T-helper 1 cell treated with Interleukin-12 subunit alpha and Interleukin-12 subunit beta and Interleukin-4 antibody, amounts not matched to agents 30 μg/mL and 1 μg/mL, for 36 hours (primary cell): ENCODE data around the gene NF2.

ENCODE experiments used
- H3K27ac Mint-ChIP-seq: one replicate; pipeline ENCODE4 v1.8.0; 2021; ENCODE audit warnings: mild to moderate bottlenecking, mixed read lengths
- H3K27me3 Mint-ChIP-seq: one replicate; pipeline ENCODE4 v1.8.0; 2021; ENCODE audit warnings: low read depth, mixed read lengths
- H3K36me3 Mint-ChIP-seq: one replicate; pipeline ENCODE4 v1.8.0; 2021; ENCODE audit warnings: low read depth, mixed read lengths
- H3K4me1 Mint-ChIP-seq: one replicate; pipeline ENCODE4 v1.8.0; 2021; ENCODE audit warnings: low read depth, mixed read lengths
- H3K4me3 Mint-ChIP-seq: one replicate; pipeline ENCODE4 v1.8.0; 2021; ENCODE audit warnings: mild to moderate bottlenecking, moderate library complexity, mixed read lengths
- H3K9me3 Mint-ChIP-seq: one replicate; pipeline ENCODE4 v1.8.0; 2021; ENCODE audit warnings: mixed read lengths

The NF2 gene

DNA sequence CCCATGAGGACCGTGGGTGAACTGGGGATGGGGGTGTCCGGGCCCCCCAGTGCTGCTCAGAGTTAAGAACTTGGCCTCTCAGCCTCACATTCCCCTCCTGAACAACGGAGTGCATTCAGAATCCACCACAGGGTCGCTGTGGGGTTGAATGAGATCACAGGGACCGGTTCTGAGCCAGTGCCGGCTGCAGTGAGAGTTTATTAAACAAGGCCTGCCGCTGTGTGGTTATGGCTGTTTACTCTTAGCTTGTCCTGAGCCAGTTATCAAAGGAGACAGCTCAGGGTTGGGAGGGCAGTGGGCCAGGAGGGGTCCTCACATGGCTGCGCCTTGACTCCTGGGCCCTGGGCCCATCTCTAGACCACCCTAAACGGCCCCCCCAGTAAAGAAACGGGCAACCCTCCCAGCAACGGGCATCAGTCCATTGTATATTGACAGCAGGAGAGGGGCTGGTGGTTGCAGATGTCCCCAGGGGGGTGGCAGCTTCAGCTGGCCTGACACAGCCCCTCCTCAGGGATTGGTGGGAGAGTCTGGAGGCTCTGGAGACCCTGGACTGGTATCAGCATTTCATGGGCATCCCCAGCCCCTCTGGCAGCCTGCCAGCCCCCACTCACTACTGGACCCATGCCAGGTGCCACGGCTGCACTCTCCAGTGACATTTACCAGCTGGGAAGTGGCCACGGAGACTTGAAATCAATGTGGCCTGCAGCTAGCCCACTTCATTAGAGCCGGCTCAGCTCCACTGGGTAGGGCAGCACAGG lies 101.3 kb downstream of the NF2 start:
- no peak overlapping the region for H3K27ac Mint-ChIP-seq
- H3K36me3 Mint-ChIP-seq: no peaks in the 10 kb centered on the region
- H3K9me3 Mint-ChIP-seq: no peaks in the 10 kb centered on the region
- H3K27me3 Mint-ChIP-seq: peaks cover 3% of the 10 kb centered on the region
- no peak overlapping the region for H3K4me3 Mint-ChIP-seq
- peaks cover 16% of the 10 kb centered on the region for H3K4me1 Mint-ChIP-seq

DNA sequence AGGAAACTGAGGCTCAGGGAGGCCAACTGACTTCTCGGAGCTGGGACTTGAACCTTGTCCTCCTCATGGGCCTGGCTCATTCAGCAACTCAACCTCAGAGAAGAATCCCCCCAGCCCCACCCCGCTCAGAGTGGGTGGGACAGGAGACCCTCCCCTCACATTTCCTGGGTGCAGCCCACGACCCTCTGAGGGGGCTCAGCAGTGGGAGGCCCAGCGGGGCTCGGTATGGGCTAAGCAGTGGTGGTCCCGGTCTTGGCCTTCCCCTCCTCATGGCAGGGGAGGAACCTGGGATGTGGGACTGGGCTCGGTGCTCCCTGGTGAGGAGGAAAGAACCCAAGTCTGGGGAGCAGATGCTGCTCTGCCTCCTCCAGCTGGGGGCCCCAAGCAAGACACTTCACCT lies 102.2 kb downstream of the NF2 start:
- Mint-ChIP-seq H3K4me3 (no peak overlapping the region), H3K9me3 (no peaks in the 10 kb centered on the region), H3K4me1 (peaks cover 11% of the 10 kb centered on the region), H3K36me3 (no peaks in the 10 kb centered on the region), H3K27ac (no peak overlapping the region), H3K27me3 (peaks cover 3% of the 10 kb centered on the region)

DNA sequence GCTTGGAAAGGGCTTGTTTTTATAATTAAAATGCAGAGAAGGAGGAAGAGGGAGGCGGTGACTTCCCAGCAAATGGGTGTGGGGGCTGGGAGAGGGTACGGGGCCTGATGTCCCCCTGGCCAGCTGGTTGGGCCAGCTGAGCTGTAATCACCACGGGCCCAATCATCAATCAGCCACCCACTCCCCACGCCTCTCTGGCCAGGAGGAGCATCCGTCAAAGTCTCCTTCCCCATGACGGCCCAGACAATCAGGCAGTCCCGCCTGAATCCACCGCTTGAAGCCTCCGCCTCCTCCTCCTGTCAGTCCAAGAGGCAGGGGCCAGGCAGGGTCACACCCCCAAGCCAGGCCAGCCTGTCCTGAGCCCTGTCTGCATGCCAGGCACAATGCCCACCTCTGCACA lies 103.1 kb downstream of the NF2 start:
- no peak overlapping the region for H3K4me3 Mint-ChIP-seq
- H3K36me3 Mint-ChIP-seq: no peaks in the 10 kb centered on the region
- H3K27ac Mint-ChIP-seq: no peak overlapping the region
- peaks cover 3% of the 10 kb centered on the region for H3K27me3 Mint-ChIP-seq
- peaks cover 3% of the 10 kb centered on the region for H3K4me1 Mint-ChIP-seq
- H3K9me3 Mint-ChIP-seq: no peaks in the 10 kb centered on the region

DNA sequence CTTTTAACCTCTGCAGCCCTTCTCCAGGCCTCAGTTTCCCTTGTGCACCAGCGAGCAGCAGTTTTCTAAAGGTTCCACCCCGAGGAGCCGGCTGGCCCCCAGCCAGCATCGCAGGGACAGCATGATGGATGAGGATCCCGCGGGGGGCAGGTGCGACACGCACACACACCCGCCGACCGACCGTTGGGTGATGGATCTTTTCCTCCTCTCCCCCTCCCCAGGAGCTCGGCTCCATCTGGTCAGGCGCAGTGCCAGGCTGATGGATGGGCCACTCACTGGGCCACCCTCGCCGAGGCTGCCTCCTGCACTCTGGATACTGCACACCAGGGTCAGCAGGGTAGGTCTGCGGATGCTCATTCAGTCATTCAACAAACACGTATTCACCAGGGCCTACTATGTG lies 103.6 kb downstream of the NF2 start:
- no peaks in the 10 kb centered on the region for H3K9me3 Mint-ChIP-seq
- no peak overlapping the region for H3K27ac Mint-ChIP-seq
- peaks cover 4% of the 10 kb centered on the region for H3K27me3 Mint-ChIP-seq
- no peak overlapping the region for H3K4me3 Mint-ChIP-seq
- H3K4me1 Mint-ChIP-seq: peaks cover 2% of the 10 kb centered on the region
- no peaks in the 10 kb centered on the region for H3K36me3 Mint-ChIP-seq

DNA sequence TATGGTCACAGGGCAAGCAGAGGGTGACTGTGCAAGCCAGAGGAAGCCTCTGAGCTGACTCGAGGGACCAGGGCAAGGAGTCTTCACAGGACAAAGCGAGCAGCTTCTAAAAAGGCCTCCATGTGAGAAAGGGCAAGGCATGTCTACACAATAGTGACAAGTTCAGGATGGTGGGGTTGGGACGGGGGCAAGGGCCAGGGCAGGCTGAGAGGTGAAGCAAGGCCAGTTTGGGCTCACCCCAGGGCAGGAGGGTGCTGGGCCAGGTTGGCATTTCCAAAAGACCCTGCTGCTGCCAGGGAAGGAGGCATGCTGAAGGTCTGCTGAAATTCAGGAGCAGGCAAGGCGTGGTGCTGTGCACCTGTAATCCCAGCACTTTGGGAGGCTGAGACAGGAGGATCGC lies 104.0 kb downstream of the NF2 start:
- no peak overlapping the region for H3K27ac Mint-ChIP-seq
- H3K4me3 Mint-ChIP-seq: no peak overlapping the region
- H3K9me3 Mint-ChIP-seq: no peaks in the 10 kb centered on the region
- H3K27me3 Mint-ChIP-seq: peaks cover 6% of the 10 kb centered on the region
- peaks cover 2% of the 10 kb centered on the region for H3K4me1 Mint-ChIP-seq
- H3K36me3 Mint-ChIP-seq: no peaks in the 10 kb centered on the region

DNA sequence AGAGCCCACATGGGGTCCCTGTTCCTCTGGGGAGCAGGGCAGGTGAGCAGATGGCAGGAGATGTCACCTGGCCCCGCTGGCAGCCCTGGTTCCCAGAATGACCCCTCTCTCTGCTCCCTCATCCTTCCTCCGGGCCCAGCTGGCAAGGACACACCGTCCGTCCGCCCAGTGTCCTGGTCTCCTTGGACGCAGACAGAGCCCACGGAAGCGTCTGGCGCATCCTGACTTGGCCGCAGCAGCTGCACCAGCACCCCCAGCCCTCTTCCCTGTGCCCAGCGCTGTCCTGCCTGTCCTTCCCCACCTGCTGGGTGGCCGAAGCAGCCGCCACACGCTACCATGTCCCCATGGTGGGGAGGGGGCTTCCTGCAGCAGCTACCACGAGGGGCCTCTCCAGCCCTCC lies 106.8 kb downstream of the NF2 start:
- H3K27ac Mint-ChIP-seq: no peak overlapping the region
- peaks cover 6% of the 10 kb centered on the region for H3K27me3 Mint-ChIP-seq
- H3K9me3 Mint-ChIP-seq: no peaks in the 10 kb centered on the region
- no peak overlapping the region for H3K4me3 Mint-ChIP-seq
- no peaks in the 10 kb centered on the region for H3K4me1 Mint-ChIP-seq
- H3K36me3 Mint-ChIP-seq: no peaks in the 10 kb centered on the region

DNA sequence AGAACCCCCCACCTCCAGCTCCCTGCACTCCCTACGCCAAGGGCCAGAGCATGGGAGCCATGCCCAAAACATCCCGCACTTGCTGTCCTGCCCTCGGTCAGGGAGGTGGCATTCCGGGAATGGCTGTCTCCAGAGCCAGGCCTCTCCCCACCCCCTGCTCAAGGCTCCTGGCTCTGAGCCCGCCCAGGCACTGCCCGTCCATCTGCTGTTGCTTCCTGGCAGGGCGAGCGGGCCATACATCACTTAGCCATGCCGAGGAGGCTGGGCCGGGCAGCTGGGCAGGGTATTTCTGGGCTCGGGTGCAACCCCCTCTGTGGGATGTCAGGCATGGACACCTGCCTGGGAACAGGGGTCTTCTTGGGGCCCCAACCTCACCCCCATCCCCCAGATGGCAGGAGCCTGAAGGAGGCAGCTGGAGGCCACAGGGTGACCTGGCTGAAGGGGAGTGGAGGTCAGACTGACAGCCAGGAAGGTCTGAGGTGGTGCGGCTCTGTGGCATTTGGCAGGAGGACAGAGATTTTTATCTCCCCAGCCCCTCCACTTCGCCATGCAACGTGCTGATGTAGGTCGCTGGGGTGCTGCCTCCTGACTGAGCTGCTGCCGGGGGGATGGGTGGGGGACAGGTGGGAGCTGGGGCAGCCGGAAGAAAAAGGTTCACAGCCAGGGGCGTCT lies 107.6 kb downstream of the NF2 start:
- H3K27me3 Mint-ChIP-seq: peaks cover 6% of the 10 kb centered on the region
- no peak overlapping the region for H3K4me3 Mint-ChIP-seq

DNA sequence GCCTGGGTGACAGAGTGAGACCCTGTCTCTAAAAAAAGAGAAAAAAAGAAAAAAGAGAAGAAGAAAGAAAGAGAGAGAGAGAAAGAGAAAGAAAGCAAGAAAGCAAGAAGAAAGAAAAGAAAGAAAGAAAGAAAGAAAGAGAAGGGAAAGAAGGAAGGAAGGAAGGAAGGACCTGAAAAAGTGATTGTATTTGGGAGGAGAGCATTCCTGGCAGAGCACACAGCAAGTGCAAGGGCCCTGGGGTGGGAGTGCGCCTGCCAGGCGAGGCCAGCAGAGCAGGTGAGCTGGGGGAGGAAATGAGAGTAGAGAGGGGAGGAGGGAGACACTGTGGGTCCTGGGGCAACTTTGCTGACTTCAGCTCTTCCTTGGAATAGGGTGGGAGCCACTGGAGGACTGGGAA lies 108.7 kb downstream of the NF2 start:
- Mint-ChIP-seq H3K36me3 (no peaks in the 10 kb centered on the region), H3K27me3 (peaks cover 14% of the 10 kb centered on the region), H3K9me3 (no peaks in the 10 kb centered on the region), H3K4me1 (peaks cover 3% of the 10 kb centered on the region), H3K4me3 (no peak overlapping the region), H3K27ac (no peak overlapping the region)

More for the DNA sequence above, 107.6 kb downstream of the NF2 start:
- Mint-ChIP-seq H3K9me3 (no peaks in the 10 kb centered on the region), H3K27ac (no peak overlapping the region), H3K36me3 (no peaks in the 10 kb centered on the region), H3K4me1 (no peaks in the 10 kb centered on the region)

DNA sequence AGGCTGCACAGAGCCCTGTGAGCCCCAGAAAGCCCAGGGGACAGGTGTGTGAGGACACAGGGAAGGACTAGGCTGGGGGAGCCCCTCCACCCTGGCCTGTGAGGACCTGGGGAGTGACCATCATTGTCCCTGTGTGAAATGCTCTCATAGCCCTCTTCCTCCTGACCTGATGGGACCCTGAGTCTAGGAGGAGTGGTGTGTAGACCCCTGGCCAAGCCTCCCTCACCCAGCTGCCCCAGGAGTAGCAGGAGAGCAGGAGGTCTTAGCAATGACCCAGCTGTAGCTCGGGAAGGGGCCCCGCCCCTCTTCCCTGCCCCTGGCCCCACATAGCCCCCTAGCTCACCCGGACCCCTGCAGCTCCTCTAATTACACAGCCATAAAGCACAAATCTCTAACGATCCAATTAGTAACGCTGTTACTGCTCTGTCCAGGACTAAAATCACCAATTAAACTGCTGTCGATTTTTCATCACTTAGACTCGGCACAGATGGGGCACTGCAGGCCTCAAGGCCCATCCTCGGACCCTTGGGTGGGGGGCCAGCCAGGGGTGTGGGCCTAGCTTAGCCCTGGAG lies 109.8 kb downstream of the NF2 start:
- Mint-ChIP-seq H3K4me1 (peaks cover 3% of the 10 kb centered on the region), H3K27me3 (peaks cover 21% of the 10 kb centered on the region), H3K36me3 (no peaks in the 10 kb centered on the region), H3K27ac (no peak overlapping the region), H3K4me3 (no peak overlapping the region), H3K9me3 (no peaks in the 10 kb centered on the region)

DNA sequence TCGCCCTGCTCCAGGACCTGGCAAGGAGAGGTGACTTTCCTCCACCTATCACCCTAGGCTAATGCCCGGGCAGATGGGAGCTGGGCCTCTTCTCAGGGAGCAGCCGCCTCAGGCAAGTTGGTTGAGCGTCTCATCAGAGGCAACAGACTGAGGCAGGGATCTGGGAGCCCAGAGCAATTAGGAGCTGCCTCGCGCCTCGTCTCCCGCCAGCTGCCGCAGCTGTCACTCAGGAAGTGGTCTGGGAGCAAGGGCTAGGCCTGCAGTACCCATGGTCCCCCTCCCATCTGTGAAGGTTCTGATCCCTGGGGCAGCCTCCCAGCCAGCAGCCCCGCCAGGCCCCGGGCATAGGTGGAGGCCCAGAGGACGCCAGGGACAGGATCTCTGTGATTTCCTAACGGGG lies 111.8 kb downstream of the NF2 start:
- H3K27me3 Mint-ChIP-seq: peaks cover 35% of the 10 kb centered on the region
- peaks cover 3% of the 10 kb centered on the region for H3K4me1 Mint-ChIP-seq
- no peak overlapping the region for H3K4me3 Mint-ChIP-seq
- no peak overlapping the region for H3K27ac Mint-ChIP-seq
- H3K9me3 Mint-ChIP-seq: no peaks in the 10 kb centered on the region
- H3K36me3 Mint-ChIP-seq: no peaks in the 10 kb centered on the region

DNA sequence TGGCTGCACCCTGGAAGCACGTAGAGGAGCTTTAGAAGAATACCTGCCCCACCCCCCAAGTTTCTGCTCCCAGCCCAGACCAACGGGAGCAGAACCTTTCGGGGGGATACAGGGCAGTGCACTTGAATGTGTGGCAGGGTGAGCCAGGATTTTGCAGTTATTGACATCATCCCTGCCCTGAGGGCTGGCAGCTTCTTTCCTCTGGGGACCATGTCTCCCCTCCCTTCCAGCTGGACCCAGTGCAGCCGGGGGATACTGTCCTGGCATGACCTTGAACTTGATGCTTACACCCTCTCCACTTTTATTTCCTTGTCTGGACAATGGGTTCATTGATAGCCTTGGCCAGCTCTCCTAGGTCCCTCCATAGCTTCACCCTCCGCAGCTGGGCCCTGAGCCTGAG lies 112.3 kb downstream of the NF2 start:
- Mint-ChIP-seq H3K9me3 (no peaks in the 10 kb centered on the region), H3K27me3 (peaks cover 35% of the 10 kb centered on the region), H3K36me3 (no peaks in the 10 kb centered on the region), H3K4me1 (peaks cover 3% of the 10 kb centered on the region), H3K27ac (no peak overlapping the region), H3K4me3 (no peak overlapping the region)

DNA sequence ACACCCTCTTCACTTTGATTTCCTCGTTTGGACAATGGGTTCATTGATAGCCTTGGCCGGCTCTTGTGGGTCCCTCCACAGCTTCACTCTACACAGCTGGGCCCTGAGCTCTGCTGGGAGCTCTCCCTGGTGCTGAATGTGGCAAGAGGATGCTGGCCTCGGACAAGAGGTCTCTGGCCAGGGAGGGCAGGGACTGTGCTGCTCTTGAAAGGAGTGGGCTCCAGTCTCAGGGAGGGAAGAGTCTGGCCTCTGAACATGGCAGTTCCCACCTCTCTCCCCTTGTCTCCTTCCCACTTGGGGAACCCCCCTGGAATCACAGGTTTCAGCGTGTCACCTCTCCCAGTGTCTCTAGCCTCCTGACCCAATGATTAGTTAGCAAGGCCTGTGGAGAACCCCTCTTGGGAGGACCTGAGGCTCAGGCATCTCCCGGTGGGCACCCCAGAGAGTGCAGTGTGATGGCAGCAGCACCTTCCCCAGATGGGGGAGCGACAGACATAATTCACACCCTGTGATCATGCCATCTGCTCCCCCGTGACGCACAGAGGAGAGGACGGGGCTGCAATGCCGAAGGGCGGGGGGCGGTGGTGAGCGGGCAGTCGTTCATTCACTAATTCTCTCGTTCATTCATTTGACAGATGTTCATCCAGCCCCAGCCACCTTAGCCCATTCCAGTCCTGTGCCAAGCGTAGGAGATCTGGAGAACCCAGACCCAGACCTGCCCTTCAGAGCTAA lies 113.5 kb downstream of the NF2 start:
- H3K36me3 Mint-ChIP-seq: no peaks in the 10 kb centered on the region
- H3K27me3 Mint-ChIP-seq: peaks cover 42% of the 10 kb centered on the region
- H3K4me3 Mint-ChIP-seq: no peak overlapping the region
- H3K4me1 Mint-ChIP-seq: peaks cover 3% of the 10 kb centered on the region
- no peaks in the 10 kb centered on the region for H3K9me3 Mint-ChIP-seq
- no peak overlapping the region for H3K27ac Mint-ChIP-seq

DNA sequence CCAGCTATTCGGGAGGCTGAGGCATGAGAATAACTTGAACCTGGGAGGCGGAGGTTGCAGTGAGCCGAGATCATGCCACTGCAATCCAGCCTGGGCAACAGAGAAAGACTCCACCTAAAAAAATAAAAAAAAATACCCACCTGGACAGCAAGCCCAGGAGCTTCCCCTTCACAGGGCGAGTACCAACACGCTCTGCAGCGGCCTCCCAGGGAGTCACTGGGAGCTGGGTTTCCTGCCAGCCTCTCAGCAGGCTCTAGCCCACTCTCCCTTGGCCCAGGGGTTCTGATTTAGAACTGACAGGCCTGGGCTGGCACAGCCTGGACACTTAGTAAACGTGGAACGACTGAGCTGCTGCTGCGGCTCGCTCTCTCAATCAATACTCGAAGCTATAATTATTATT lies 114.4 kb downstream of the NF2 start:
- Mint-ChIP-seq H3K27ac (no peak overlapping the region), H3K9me3 (no peaks in the 10 kb centered on the region), H3K27me3 (peaks cover 38% of the 10 kb centered on the region), H3K4me1 (peaks cover 3% of the 10 kb centered on the region), H3K36me3 (no peaks in the 10 kb centered on the region), H3K4me3 (no peak overlapping the region)

DNA sequence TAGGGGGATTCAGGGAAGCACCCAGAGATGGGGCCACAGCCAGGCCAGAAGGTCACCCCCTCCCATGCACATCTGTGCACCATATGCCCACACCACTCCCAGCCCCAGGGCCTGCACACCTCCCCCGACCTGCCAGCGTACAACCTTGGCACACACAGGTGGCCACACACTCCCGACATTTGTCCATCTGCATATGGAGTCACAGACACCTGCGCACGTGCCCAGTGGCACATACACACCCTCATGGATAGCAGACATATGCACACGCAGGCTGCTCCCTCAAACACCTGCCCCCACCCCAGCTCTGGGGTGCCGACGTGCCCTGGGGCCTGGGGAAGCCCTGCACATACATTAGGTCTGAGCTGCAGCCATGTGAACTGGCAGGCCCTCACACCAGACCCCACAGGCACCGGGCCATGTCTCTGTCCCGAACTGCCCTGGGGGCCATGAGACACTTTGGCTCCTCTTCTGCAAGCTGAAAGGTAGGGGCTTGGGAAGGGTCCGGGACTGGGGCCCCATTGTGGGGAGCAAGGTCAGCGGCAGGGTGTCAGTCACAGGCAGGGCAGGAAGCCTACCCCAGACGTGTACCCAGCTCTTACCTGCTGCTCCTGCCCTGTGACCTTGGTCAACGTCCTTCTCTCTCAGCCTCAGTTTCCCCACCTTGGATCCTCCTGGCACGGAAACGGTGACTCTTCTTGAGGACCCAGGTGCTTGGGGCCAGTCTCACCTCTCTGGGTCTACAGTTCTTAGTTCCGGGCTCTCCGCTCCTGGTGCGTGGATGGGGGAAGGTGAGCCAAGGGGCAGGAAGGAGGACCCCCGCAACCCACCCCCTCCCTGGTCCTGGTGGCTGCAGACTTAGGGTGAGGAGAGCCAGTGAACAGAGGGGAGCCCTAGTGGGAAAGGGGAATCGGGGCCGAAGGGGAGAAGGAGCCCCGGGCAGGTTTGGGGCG lies 115.8 kb downstream of the NF2 start:
- H3K36me3 Mint-ChIP-seq: no peaks in the 10 kb centered on the region
- H3K4me1 Mint-ChIP-seq: peaks cover 3% of the 10 kb centered on the region
- H3K27ac Mint-ChIP-seq: no peak overlapping the region
- H3K27me3 Mint-ChIP-seq: peaks cover 38% of the 10 kb centered on the region
- H3K9me3 Mint-ChIP-seq: no peaks in the 10 kb centered on the region
- H3K4me3 Mint-ChIP-seq: no peak overlapping the region
